A673 (cell line): ENCODE measurements around the gene CHCHD3.
"Not testable (repeated sequence)": the region's sequence is repeated elsewhere in the genome, so short reads cannot be mapped to it uniquely, and the experiment has no call there.

ENCODE experiments used
- EZH2 ChIP-seq: fragments of 200-600 bp; sonication (generic); IDR thresholded peaks from 2 replicates; pipeline ENCODE4 v1.6.1; 2017; ENCODE audit warnings: borderline replicate concordance, low read depth, mild to moderate bottlenecking, mixed read lengths, antibody characterized with exemption, low read length; ENCODE audit not compliant: poor library complexity, severe bottlenecking
- TF ChIP-seq, protein P1 (sequence below): fragments of 300-800, 200-600 bp; sonication (generic); conservative IDR thresholded peaks from 2 replicates; pipeline ENCODE4 v1.5.1; 2017; ENCODE audit warnings: low read depth, mild to moderate bottlenecking, antibody characterized with exemption, low read length, moderate library complexity, mixed read lengths

DNA sequence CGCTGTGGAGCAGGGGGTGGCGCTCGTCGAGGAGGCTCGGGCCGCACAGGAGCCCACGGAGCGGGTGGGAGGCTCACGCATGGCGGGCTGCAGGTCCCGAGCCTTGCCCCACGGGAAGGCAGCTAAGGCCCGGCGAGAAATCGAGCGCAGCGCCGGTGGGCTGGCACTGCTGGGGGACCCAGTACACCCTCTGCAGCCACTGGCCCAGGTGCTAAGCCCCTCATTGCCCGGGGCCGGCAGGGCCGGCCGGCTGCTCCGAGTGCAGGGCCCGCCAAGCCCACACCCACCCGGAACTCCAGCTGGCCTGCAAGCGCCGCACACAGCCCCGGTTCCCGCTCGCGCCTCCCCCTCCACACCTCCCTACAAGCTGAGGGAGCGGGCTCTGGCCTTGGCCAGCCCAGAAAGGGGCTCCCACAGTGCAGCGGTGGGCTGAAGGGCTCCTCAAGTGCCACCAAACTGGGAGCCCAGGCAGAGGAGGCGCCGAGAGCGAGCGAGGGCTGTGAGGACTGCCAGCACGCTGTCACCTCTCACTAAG, 183.2 kb downstream of the CHCHD3 start:
- TF ChIP-seq, protein P1, sequence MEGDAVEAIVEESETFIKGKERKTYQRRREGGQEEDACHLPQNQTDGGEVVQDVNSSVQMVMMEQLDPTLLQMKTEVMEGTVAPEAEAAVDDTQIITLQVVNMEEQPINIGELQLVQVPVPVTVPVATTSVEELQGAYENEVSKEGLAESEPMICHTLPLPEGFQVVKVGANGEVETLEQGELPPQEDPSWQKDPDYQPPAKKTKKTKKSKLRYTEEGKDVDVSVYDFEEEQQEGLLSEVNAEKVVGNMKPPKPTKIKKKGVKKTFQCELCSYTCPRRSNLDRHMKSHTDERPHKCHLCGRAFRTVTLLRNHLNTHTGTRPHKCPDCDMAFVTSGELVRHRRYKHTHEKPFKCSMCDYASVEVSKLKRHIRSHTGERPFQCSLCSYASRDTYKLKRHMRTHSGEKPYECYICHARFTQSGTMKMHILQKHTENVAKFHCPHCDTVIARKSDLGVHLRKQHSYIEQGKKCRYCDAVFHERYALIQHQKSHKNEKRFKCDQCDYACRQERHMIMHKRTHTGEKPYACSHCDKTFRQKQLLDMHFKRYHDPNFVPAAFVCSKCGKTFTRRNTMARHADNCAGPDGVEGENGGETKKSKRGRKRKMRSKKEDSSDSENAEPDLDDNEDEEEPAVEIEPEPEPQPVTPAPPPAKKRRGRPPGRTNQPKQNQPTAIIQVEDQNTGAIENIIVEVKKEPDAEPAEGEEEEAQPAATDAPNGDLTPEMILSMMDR = not testable (repeated sequence)
- not testable (repeated sequence) for TF ChIP-seq EZH2
